Lower lobe of right lung (tissue), 2 donors: ENCODE results near the gene TOMM20. TPM values are rescaled to one million over a fixed set of nuclear protein-coding genes. Genes with fewer than 3 reads are reported as not detected.
"Not testable (repeated sequence)": the region's sequence is repeated elsewhere in the genome, so short reads cannot be mapped to it uniquely, and the experiment has no call there.

Experiments
- ATAC-seq, 2 donors: fragments of 200-7000 bp; cut with Tn5 transposase; one replicate each; pipeline ENCODE4 v1.9.1; 2020 to 2022; ENCODE audit warnings: mild to moderate bottlenecking in 2 of 2, moderate library complexity in 2 of 2
- DNase-seq: peaks from one replicate; pipeline ENCODE4 v3.0.0-alpha.2; 2020
- H3K27ac ChIP-seq: fragments of 200-600 bp; one replicate; pipeline ENCODE4 v1.8.0; 2022
- H3K27me3 ChIP-seq: fragments of 200-600 bp; one replicate; pipeline ENCODE4 v1.8.0; 2022; ENCODE audit warnings: low read depth
- H3K36me3 ChIP-seq: fragments of 200-600 bp; one replicate; pipeline ENCODE4 v1.8.0; 2022; ENCODE audit warnings: mild to moderate bottlenecking
- H3K4me1 ChIP-seq: fragments of 200-600 bp; one replicate; pipeline ENCODE4 v1.8.0; 2022
- H3K4me3 ChIP-seq: fragments of 200-600 bp; one replicate; pipeline ENCODE4 v1.8.0; 2022; ENCODE audit warnings: mild to moderate bottlenecking
- H3K9me3 ChIP-seq: fragments of 200-600 bp; one replicate; pipeline ENCODE4 v1.8.0; 2022
- CTCF ChIP-seq: fragments of 200-600 bp; IDR thresholded peaks from one replicate; pipeline ENCODE4 v1.8.0; 2022; ENCODE audit warnings: antibody characterized with exemption, mild to moderate bottlenecking
- intact Hi-C: fragments of 100-400 bp; cut with DNase I; formaldehyde crosslinking; loops from one replicate; pipeline ENCODE4 v1.11.0; 2022
- total RNA-seq: library from RNA; stranded (reverse); fragmentation: NEBNext Ultra II Directional; extraction: Animal tissue kit (Norgen Biotek cat#: 25700); gene quantifications from one replicate; pipeline ENCODE4 v1.2.1, GENCODE V29; 2021
- donor health status: DM: no; HTN: yes; CAD: no; lungs with severe emphysema.

TOMM20 gene
- total RNA-seq, 1 donor from 2014 or later, result 88.4 TPM

GRCh38 chr1:235088907-235089306 lies 39.7 kb downstream of the TOMM20 start:
- H3K27ac ChIP-seq, result no peak overlapping the region
- no peak for TF ChIP-seq CTCF
- DNase-seq (no peak), ATAC-seq (no peak)
- H3K4me3 ChIP-seq, result no peak overlapping the region
- intact Hi-C loops, result no loop called here
- H3K4me1 ChIP-seq, result peaks cover 14% of the 10 kb centered on the region
- H3K36me3 ChIP-seq, result no peaks in the 10 kb centered on the region
- no peaks in the 10 kb centered on the region for H3K9me3 ChIP-seq
- H3K27me3 ChIP-seq, result no peaks in the 10 kb centered on the region

GRCh38 chr1:235088430-235088829 lies 40.2 kb downstream of the TOMM20 start:
- DNase-seq (no peak), ATAC-seq (no peak)
- H3K27ac ChIP-seq, result no peak overlapping the region
- H3K36me3 ChIP-seq, result no peaks in the 10 kb centered on the region
- no peak overlapping the region for H3K4me3 ChIP-seq
- no peaks in the 10 kb centered on the region for H3K27me3 ChIP-seq
- intact Hi-C loops, result no loop called here
- peaks cover 14% of the 10 kb centered on the region for H3K4me1 ChIP-seq
- TF ChIP-seq CTCF, result no peak
- H3K9me3 ChIP-seq, result no peaks in the 10 kb centered on the region

GRCh38 chr1:235087906-235088305 lies 40.7 kb downstream of the TOMM20 start:
- intact Hi-C loops, result no loop called here
- Histone ChIP-seq H3K27me3 (no peaks in the 10 kb centered on the region), H3K4me1 (peaks cover 14% of the 10 kb centered on the region), H3K36me3 (no peaks in the 10 kb centered on the region), H3K9me3 (no peaks in the 10 kb centered on the region), H3K27ac (no peak overlapping the region), H3K4me3 (no peak overlapping the region)
- TF ChIP-seq CTCF, result no peak
- ATAC-seq, result no peak
- no peak for DNase-seq

- peaks cover 23% of the 10 kb centered on the region for H3K4me1 ChIP-seq
- ATAC-seq, H3K4me3 ChIP-seq, intact Hi-C loops, H3K27ac ChIP-seq, H3K36me3 ChIP-seq, H3K9me3 ChIP-seq, H3K27me3 ChIP-seq: not testable (repeated sequence)
- DNase-seq, result peak; percentile 10
Measured at GRCh38 chr1:235085411-235086117, 43.1 kb downstream of the TOMM20 start.

GRCh38 chr1:235080788-235081187 lies 47.8 kb downstream of the TOMM20 start:
- H3K27ac ChIP-seq, H3K9me3 ChIP-seq, H3K4me3 ChIP-seq, H3K36me3 ChIP-seq, ATAC-seq, H3K27me3 ChIP-seq: not testable (repeated sequence)
- intact Hi-C loops, result loop anchor here (5.0 kb wide), 1 partner anchor 583 kb away; no protein-coding TSS in a partner anchor
- peak; percentile 3 for DNase-seq
- H3K4me1 ChIP-seq, result peaks cover 65% of the 10 kb centered on the region

GRCh38 chr1:235080297-235080657 lies 48.4 kb downstream of the TOMM20 start:
- not testable (repeated sequence) for H3K36me3 ChIP-seq, H3K27me3 ChIP-seq, H3K9me3 ChIP-seq, DNase-seq, ATAC-seq, H3K4me3 ChIP-seq
- peak overlapping the region; percentile 53 for H3K27ac ChIP-seq
- H3K4me1 ChIP-seq, result peaks cover 70% of the 10 kb centered on the region
- intact Hi-C loops, result loop anchor here (5.0 kb wide), 1 partner anchor 583 kb away; no protein-coding TSS in a partner anchor

GRCh38 chr1:235079443-235080296 lies 49.0 kb downstream of the TOMM20 start:
- peak overlapping the region; percentile 53 for H3K27ac ChIP-seq
- no peak overlapping the region for H3K4me3 ChIP-seq
- no peak for TF ChIP-seq CTCF
- H3K4me1 ChIP-seq, result peaks cover 76% of the 10 kb centered on the region
- no peaks in the 10 kb centered on the region for H3K36me3 ChIP-seq
- intact Hi-C loops, result loop anchor here (5.0 to 10.0 kb wide), 2 partner anchors 475 to 582 kb away; no protein-coding TSS in a partner anchor
- ATAC-seq, result peak; percentile 58 to 76
- no peaks in the 10 kb centered on the region for H3K9me3 ChIP-seq
- peak; percentile 81 for DNase-seq
- no peaks in the 10 kb centered on the region for H3K27me3 ChIP-seq
